ENCODE measurements around the gene ZNF580.

- TF ChIP-seq CTCF (IDR thresholded peaks at IDR 0.05) (no peak), POLR2A (IDR thresholded peaks at IDR 0.05) (no peak)
Observed at GRCh38 chr19:55651236-55651635, 10.4 kb downstream of the ZNF580 start.
